Muscle of leg (tissue), 11 donors: ENCODE data around the gene FOXE1. TPM values are rescaled to one million over a fixed set of nuclear protein-coding genes. Genes with fewer than 3 reads are reported as not detected.

Experiments
- DNase-seq: peaks from one replicate; pipeline ENCODE4 v3.0.0; 2013
- H3K27ac ChIP-seq: one replicate; pipeline ENCODE4 v1.5.1; 2013; ENCODE audit warnings: mild to moderate bottlenecking, low read length, control low read depth
- H3K27me3 ChIP-seq: one replicate; pipeline ENCODE4 v1.6.1; 2013; ENCODE audit warnings: low read length; ENCODE audit not compliant: control insufficient read depth, insufficient read depth
- H3K36me3 ChIP-seq: one replicate; pipeline ENCODE4 v1.6.1; 2013; ENCODE audit warnings: low read length; ENCODE audit not compliant: control insufficient read depth, insufficient read depth
- H3K4me1 ChIP-seq: one replicate; pipeline ENCODE4 v1.6.1; 2013; ENCODE audit warnings: low read length; ENCODE audit not compliant: control insufficient read depth, insufficient read depth
- H3K4me3 ChIP-seq: one replicate; pipeline ENCODE4 v1.5.1; 2013; ENCODE audit warnings: low read length, control low read depth
- H3K9me3 ChIP-seq: replicated peaks from 2 replicates; pipeline ENCODE4 v1.6.1; 2013; ENCODE audit warnings: low read depth, low read length; ENCODE audit not compliant: control insufficient read depth
- WGBS: methylation state at CpG from one replicate; pipeline ENCODE4 v1.1.5; 2013; ENCODE audit warnings: missing lambda C conversion rate; ENCODE audit not compliant: insufficient coverage; 5-methylcytosine and 5-hydroxymethylcytosine counted together
- polyA plus RNA-seq, 8 donors: library from polyadenylated mRNA; unstranded; fragments of 120-200 nt; gene quantifications; one replicate each; pipeline versions ENCODE4 v1.2.1 to v1.2.3, GENCODE V29; 2013; ENCODE audit warnings: inconsistent platforms in 1 of 8, low replicate concordance in 1 of 8; ENCODE audit not compliant: insufficient read length in 8 of 8, insufficient read depth in 1 of 8
- total RNA-seq: library from RNA; stranded (reverse); fragments of 120-200 nt; gene quantifications from one replicate; pipeline ENCODE4 v1.2.4, GENCODE V29; 2013

The FOXE1 gene
- total and polyA plus RNA-seq, 9 donors: not detected

DNA sequence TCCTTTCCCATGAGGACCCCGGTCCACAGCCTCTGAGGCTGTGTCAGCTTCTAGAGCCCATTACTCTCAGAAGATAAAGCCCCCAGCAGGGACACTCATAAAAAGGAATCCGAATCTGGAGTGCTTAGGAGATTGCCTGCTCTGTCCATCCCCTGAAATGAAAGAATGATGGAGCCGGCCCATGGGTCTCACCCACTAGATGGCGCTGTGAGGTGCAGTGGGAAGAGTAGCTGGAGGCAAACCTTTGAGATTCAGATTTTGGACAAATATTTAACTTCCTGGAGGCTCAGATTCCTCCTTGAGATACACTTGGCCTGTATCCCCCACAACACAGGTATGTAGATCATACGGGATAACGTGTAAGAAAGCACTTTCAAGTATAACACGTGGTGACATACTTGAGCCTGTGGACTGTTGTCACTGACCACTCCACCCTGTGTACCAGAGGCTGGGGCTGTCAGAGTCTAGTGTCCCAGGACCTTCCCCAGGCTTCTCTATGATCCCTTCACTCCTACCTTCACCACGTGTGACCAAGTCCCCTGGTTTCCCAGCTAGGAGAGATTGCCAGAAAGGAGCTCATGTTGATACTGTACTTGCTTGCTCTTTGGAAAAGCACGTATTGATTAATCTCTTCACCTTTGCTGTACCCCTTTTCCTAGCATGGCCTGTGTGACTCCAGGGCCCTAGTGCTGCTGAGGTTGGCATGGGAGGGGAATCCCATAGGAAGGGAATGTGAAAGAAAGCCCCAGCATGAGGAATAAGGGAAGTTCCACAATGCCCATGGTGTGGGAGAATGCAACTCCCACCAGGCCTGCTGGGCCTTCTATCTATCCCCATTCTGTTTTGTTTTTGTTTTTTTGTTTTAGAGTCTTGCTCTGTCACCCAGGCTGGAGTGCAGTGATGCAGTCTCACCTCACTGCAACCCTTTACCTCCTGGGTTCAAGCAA, 37.2 kb downstream of the FOXE1 start:
- Histone ChIP-seq H3K36me3 (no peaks in the 10 kb centered on the region), H3K27ac (no peak overlapping the region), H3K9me3 (peaks cover 2% of the 10 kb centered on the region), H3K27me3 (peaks cover 12% of the 10 kb centered on the region), H3K4me3 (no peak overlapping the region), H3K4me1 (no peaks in the 10 kb centered on the region)
- WGBS: 11% methylated on average over 2 of the region's 9 CpGs
- no peak for DNase-seq

DNA sequence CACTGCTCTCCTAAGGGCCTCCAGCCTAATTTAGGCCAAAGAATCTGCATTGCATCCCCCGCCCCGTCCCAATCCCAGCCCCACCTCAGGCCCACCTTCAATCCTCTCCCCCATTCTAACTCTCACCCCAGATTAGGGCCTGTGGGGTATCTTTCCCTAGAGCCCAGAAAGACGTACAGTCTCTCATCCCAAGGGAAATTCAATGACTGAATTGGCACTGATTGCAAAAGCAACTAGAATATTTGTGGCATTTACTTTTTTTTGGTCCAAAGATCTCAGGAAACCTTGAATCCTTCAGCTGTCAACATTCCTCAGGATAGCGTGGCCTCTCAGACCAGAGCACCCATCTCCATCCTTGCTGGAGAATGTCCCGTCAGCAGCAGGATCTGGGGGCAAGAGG, 38.7 kb downstream of the FOXE1 start:
- DNase-seq: no peak
- H3K4me3 ChIP-seq: no peak overlapping the region
- WGBS: 72% methylated on average over 4 of the region's 5 CpGs
- no peaks in the 10 kb centered on the region for H3K4me1 ChIP-seq
- no peaks in the 10 kb centered on the region for H3K36me3 ChIP-seq
- H3K27me3 ChIP-seq: peaks cover 12% of the 10 kb centered on the region
- peaks cover 2% of the 10 kb centered on the region for H3K9me3 ChIP-seq
- H3K27ac ChIP-seq: no peak overlapping the region

DNA sequence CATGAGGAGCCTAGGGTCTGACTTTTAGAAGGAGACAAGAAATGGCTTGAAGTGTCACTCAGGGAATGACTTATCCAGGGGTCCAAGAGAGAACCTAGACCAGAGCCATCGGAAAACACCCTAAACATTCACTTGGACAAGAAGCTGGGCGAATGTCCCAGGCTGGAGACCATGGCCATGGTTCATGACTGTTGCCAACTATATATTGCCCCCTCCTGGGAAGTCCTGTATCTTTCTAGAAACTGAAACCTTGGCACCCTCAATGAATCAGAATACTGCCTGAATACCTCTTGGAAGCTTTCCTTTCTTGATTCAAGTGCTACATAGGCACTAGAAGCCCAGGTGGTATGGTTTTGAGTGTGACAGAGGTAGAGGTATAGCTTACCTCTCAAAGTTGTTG, 39.4 kb downstream of the FOXE1 start:
- WGBS: 60% methylated on average over 2 of the region's 2 CpGs
- Histone ChIP-seq H3K27ac (no peak overlapping the region), H3K9me3 (peaks cover 2% of the 10 kb centered on the region), H3K4me3 (no peak overlapping the region), H3K27me3 (peaks cover 8% of the 10 kb centered on the region), H3K4me1 (no peaks in the 10 kb centered on the region), H3K36me3 (no peaks in the 10 kb centered on the region)
- DNase-seq: no peak

DNA sequence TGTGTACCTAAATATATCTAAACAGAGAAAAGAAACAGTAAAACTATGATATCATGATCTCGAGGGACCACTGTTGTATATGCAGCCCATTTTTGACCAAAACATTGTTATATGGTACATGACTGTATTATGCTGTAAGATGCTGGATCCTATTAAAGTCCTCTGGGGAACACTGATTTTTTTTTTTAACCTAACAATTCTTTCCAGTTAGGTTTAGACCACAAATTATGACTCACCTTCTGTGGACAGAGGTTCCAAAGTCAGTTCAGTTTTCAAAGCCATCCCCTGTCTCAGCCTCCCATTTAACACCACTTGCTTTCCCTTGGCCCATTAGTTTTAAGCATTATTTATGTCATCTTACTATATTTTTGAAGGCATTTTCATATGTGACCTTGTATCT, 42.2 kb downstream of the FOXE1 start:
- Histone ChIP-seq H3K27ac (no peak overlapping the region), H3K27me3 (no peaks in the 10 kb centered on the region)
- no CpG with 5 or more reads among the region's 1 CpG for WGBS

GRCh38 chr9:97895695-97896332, 42.8 kb downstream of the FOXE1 start:
- Histone ChIP-seq H3K4me3 (no peak overlapping the region), H3K27ac (no peak overlapping the region), H3K9me3 (peaks cover 2% of the 10 kb centered on the region), H3K36me3 (no peaks in the 10 kb centered on the region), H3K4me1 (no peaks in the 10 kb centered on the region), H3K27me3 (no peaks in the 10 kb centered on the region)
- WGBS: 50% methylated on average over 5 of the region's 6 CpGs
- no peak for DNase-seq

More for the DNA sequence above, 42.2 kb downstream of the FOXE1 start:
- no peak overlapping the region for H3K4me3 ChIP-seq
- peaks cover 2% of the 10 kb centered on the region for H3K9me3 ChIP-seq
- no peaks in the 10 kb centered on the region for H3K36me3 ChIP-seq
- DNase-seq: no peak
- no peaks in the 10 kb centered on the region for H3K4me1 ChIP-seq

DNA sequence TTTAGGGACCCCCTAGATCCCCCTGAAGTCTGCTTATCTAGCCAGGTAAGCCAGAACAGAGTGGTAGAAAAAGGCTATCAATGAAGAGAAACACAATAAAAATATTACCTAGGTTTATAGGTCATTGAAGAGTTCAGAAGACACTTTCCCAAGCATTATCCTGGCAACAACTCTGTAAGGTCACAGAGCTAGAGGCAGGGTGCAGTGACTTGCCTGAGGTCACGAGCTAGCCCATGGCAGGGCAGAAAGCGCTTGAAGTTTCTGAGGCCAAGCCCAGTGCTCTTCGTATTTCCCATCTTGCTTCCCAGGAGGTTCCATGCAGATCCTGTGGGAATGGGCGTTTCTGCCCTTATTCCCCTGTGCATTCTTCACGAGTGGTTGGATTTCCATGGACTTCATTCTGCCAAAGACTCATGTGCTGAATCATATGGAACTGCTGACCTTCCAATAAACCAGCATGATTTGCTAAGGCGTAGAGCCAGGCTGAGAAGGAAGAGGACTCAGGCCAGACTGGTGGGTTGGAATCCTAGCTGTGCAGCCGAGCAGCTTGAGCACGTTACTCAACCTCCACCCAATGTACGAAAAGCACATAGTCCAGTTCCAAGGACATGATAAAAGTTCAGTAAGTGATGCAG, 47.2 kb downstream of the FOXE1 start:
- H3K36me3 ChIP-seq: peaks cover 4% of the 10 kb centered on the region
- no peaks in the 10 kb centered on the region for H3K9me3 ChIP-seq
- WGBS: 87% methylated on average over 7 of the region's 9 CpGs

DNA sequence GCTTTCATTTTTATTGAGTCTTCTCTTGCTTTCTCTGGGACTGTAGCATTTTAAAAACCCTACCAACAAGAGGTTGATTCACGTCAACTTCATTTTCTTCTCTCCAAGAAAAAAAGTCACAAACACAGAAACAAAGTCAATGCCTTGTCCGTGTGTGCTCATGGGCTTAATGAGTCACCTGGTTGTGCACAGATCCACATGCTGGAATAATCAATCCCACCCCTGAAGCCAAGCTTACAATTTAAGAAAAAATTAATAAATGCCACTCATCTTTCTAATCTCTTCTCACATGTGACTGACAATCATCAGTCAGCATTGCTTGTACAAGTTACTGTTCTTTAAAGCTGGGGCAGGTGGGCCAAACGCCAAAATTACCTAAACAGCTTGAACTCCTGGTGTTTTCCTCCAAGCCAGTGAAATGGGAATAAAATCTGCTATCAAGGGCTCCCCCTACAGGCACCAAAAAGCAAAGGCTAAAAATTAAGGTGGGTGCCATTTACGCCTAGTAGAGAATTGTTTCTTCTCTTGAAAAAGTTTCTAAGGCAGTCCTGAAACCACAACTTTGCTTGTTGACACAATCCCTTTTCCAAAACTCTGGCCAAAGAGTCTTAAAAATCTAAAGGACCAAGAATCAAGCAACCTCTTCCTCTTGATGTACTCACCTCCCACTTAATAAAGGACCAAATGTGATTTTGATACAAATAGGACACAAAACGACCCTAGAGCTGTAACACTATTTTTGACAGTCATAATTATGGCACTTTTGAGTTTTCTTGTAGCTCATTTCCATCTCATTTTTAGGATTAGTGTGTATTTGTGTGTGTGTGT, 47.9 kb downstream of the FOXE1 start:
- 60% methylated on average over 2 of the region's 5 CpGs for WGBS
- H3K36me3 ChIP-seq: peaks cover 4% of the 10 kb centered on the region
- H3K9me3 ChIP-seq: no peaks in the 10 kb centered on the region
- H3K27ac ChIP-seq: no peak overlapping the region
- H3K4me1 ChIP-seq: no peaks in the 10 kb centered on the region
- H3K4me3 ChIP-seq: no peak overlapping the region
- no peaks in the 10 kb centered on the region for H3K27me3 ChIP-seq
- DNase-seq: peak; percentile 36

More for the DNA sequence above, 47.2 kb downstream of the FOXE1 start:
- H3K4me1 ChIP-seq: no peaks in the 10 kb centered on the region
- DNase-seq: no peak
- H3K27ac ChIP-seq: no peak overlapping the region
- H3K27me3 ChIP-seq: no peaks in the 10 kb centered on the region
- H3K4me3 ChIP-seq: no peak overlapping the region

DNA sequence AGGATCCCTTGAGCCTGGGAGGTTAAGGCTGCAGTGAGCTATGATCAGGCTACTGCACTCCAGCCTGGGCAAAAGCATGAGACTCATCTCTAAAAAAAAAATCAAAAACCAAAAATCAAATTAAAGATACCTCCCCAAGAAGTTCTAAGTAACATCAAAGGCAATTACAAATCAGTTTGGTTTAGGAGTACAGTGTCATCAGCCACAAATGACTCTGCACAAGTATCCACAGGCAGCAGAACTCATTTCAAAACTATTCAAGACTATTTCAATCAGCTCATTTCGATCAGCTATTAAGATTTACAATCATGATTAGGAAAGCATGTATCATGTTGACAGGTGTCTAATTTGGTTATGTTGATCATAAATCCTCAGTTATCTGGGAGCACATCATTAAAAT, 50.2 kb downstream of the FOXE1 start:
- no CpG with 5 or more reads among the region's 1 CpG for WGBS
- peaks cover 15% of the 10 kb centered on the region for H3K36me3 ChIP-seq
- no peak for DNase-seq

DNA sequence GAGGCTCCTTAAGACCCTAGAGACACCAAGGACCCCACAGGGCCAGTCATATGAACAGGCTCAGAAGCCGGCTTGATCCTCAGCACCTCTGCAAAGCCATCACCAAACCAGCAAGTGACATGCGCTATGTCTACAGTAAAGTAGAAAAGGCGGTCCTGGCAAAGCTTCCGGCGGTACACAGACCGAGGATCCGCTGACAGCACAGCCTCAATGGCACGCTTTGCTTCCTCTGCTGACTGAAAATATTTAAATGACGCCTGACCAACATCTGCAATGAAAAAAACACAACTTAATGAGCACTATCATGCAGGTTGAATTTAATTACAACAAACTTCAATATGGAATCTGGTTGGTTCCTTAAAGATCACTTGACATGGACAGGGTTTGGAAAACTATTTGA, 51.7 kb downstream of the FOXE1 start:
- Histone ChIP-seq H3K4me1 (no peaks in the 10 kb centered on the region), H3K36me3 (peaks cover 23% of the 10 kb centered on the region), H3K9me3 (no peaks in the 10 kb centered on the region), H3K27ac (no peak overlapping the region), H3K4me3 (no peak overlapping the region), H3K27me3 (no peaks in the 10 kb centered on the region)
- DNase-seq: no peak
- WGBS: 90% methylated on average over 7 of the region's 9 CpGs

More for the DNA sequence above, 50.2 kb downstream of the FOXE1 start:
- H3K4me1 ChIP-seq: no peaks in the 10 kb centered on the region
- H3K27ac ChIP-seq: no peak overlapping the region
- no peaks in the 10 kb centered on the region for H3K9me3 ChIP-seq
- H3K27me3 ChIP-seq: no peaks in the 10 kb centered on the region
- H3K4me3 ChIP-seq: no peak overlapping the region
